ENCODE results near the gene NFKB2.

Gene NFKB2

GRCh38 chr10:102413053-102413705 is 17.7 kb downstream of the NFKB2 start:
- no peak overlapping the region for H3K27ac ChIP-seq
- TF ChIP-seq CTCF (IDR thresholded peaks at IDR 0.05), result no peak
- no peak for TF ChIP-seq ZFX (IDR thresholded peaks at IDR 0.05; ENCODE audit: borderline replicate concordance)

GRCh38 chr10:102413806-102414561 is 18.5 kb downstream of the NFKB2 start:
- TF ChIP-seq ZFX (IDR thresholded peaks at IDR 0.05; ENCODE audit: borderline replicate concordance) (no peak), CTCF (IDR thresholded peaks at IDR 0.05) (no peak)
- H3K27ac ChIP-seq, result no peak overlapping the region

- no peak overlapping the region for H3K27ac ChIP-seq
- TF ChIP-seq CTCF (IDR thresholded peaks at IDR 0.05), result no peak
- no peak for TF ChIP-seq ZFX (IDR thresholded peaks at IDR 0.05; ENCODE audit: borderline replicate concordance)
Measured at GRCh38 chr10:102414749-102415148, 19.2 kb downstream of the NFKB2 start.

GRCh38 chr10:102416283-102416682 is 20.8 kb downstream of the NFKB2 start:
- no peak overlapping the region for H3K27ac ChIP-seq
- TF ChIP-seq CTCF (IDR thresholded peaks at IDR 0.05), result no peak
- no peak for TF ChIP-seq ZFX (IDR thresholded peaks at IDR 0.05; ENCODE audit: borderline replicate concordance)

- H3K27ac ChIP-seq, result no peak overlapping the region
- TF ChIP-seq ZFX (IDR thresholded peaks at IDR 0.05; ENCODE audit: borderline replicate concordance) (no peak), CTCF (IDR thresholded peaks at IDR 0.05) (no peak)
Measured at GRCh38 chr10:102416695-102417094, 21.2 kb downstream of the NFKB2 start.

GRCh38 chr10:102418622-102419268 is 23.2 kb downstream of the NFKB2 start, which contains the start of gene PSD:
Gene PSD (minus strand): TSS chr10:102418785. CDS start chr10:102417038, 1,747 bp downstream.
- H3K27ac ChIP-seq, result peak within 1 kb of the TSS; percentile 97
- TF ChIP-seq ZFX (IDR thresholded peaks at IDR 0.05; ENCODE audit: borderline replicate concordance), result no peak
- TF ChIP-seq CTCF (IDR thresholded peaks at IDR 0.05), result no peak

All from 22Rv1 (cell line).